Testis (tissue), 3 donors: ENCODE results near the gene SCN4A. TPM values are rescaled to one million over a fixed set of nuclear protein-coding genes. Genes with fewer than 3 reads are reported as not detected.

Source experiments
- DNase-seq: peaks from one replicate; pipeline ENCODE4 v3.0.0-alpha.2; 2019
- H3K27ac ChIP-seq, 2 donors: fragments of 200-600 bp; sonication (generic); one replicate each; pipeline ENCODE4 v1.5.1; 2019
- H3K27me3 ChIP-seq: fragments of 200-600 bp; sonication (generic); one replicate; pipeline ENCODE4 v1.5.1; 2019
- H3K36me3 ChIP-seq: fragments of 200-600 bp; sonication (generic); one replicate; pipeline ENCODE4 v1.5.1; 2017; ENCODE audit warnings: low read depth; ENCODE audit errors: missing control alignments
- H3K4me1 ChIP-seq: fragments of 200-600 bp; sonication (generic); one replicate; pipeline ENCODE4 v1.5.1; 2019
- H3K4me3 ChIP-seq, 2 donors: fragments of 200-600 bp; sonication (generic); one replicate each; pipeline ENCODE4 v1.5.1; 2017 to 2019
- H3K9me3 ChIP-seq: fragments of 200-600 bp; sonication (generic); one replicate; pipeline ENCODE4 v1.5.1; 2017
- CTCF ChIP-seq, 3 experiments: fragments of 450-650 bp in 2 of 3; fragments of 200-600 bp in 1 of 3; sonication (generic) in 1 of 3; IDR thresholded peaks; one replicate each; pipeline ENCODE4 v1.5.1; 2016 to 2019; ENCODE audit warnings: antibody characterized with exemption in 3 of 3, mild to moderate bottlenecking in 2 of 3, moderate library complexity in 1 of 3
- POLR2A ChIP-seq: fragments of 450-650 bp; IDR thresholded peaks from one replicate; pipeline ENCODE4 v1.6.1; 2017; ENCODE audit warnings: antibody characterized with exemption, mild to moderate bottlenecking, moderate library complexity
- WGBS, 2 donors: methylation state at CpG; one replicate each; pipeline ENCODE4 v1.1.5; 2018; 5-methylcytosine and 5-hydroxymethylcytosine counted together
- intact Hi-C: fragments of 100-400 bp; cut with DNase I; formaldehyde crosslinking; loops from one replicate; pipeline ENCODE4 v1.15.1; 2023; ENCODE audit warnings: low total_unique reads
- polyA plus RNA-seq: library from polyadenylated mRNA; stranded (reverse); fragments of 350-450 nt; fragmentation: Illumina TruSeq; extraction: RNeasy Lipid Tissue Mini Kit (QIAGEN cat#74804); gene quantifications from one replicate; pipeline ENCODE4 v1.2.3, GENCODE V29; 2014; ENCODE audit warnings: low read depth, low replicate concordance; ENCODE audit not compliant: insufficient read depth
- total RNA-seq, 2 donors: library from RNA; depleted of rRNA; stranded (reverse); fragments of >200 nt; gene quantifications; one replicate each; pipeline ENCODE4 v1.2.3, GENCODE V29; 2016

Gene SCN4A
- total and polyA plus RNA-seq, 3 donors from 2014 or later: 2.0 to 2.8 (median 2.3) TPM

- intact Hi-C loops: no loop called here
- Histone ChIP-seq H3K9me3 (no peaks in the 10 kb centered on the region), H3K36me3 (no peaks in the 10 kb centered on the region), H3K27me3 (no peaks in the 10 kb centered on the region), H3K4me1 (peaks cover 3% of the 10 kb centered on the region), H3K4me3 (no peak overlapping the region), H3K27ac (no peak overlapping the region)
- WGBS, 2 donors: 88 to 90% methylated on average over 3 to 4 of the region's 4 CpGs
- TF ChIP-seq POLR2A (no peak), CTCF (IDR thresholded peaks at IDR 0.05) (no peak)
- DNase-seq: no peak
Measured at GRCh38 chr17:63932721-63933120, 40.0 kb downstream of the SCN4A start.

GRCh38 chr17:63931981-63932561 is 40.6 kb downstream of the SCN4A start, which contains the start of gene CD79B:
Gene CD79B, minus strand, starts transcription at chr17:63932331. Its CDS starts 70 bp downstream, at chr17:63932261.
- no peak within 1 kb of the TSS for H3K4me3 ChIP-seq
- no peaks in the 10 kb centered on the region for H3K27me3 ChIP-seq
- intact Hi-C loops: no loop called here
- peaks cover 3% of the 10 kb centered on the region for H3K4me1 ChIP-seq
- DNase-seq: no peak
- 75 to 93% methylated on average over 16 to 19 of the region's 19 CpGs for WGBS, 2 donors
- H3K27ac ChIP-seq: no peak within 1 kb of the TSS
- H3K9me3 ChIP-seq: no peaks in the 10 kb centered on the region
- H3K36me3 ChIP-seq: no peaks in the 10 kb centered on the region
- no peak for TF ChIP-seq POLR2A
- no peak for TF ChIP-seq CTCF (IDR thresholded peaks at IDR 0.05)

GRCh38 chr17:63930951-63931575 is 41.7 kb downstream of the SCN4A start:
- no peak overlapping the region for H3K27ac ChIP-seq

GRCh38 chr17:63929860-63930766 is 42.6 kb downstream of the SCN4A start:
- DNase-seq: no peak
- no peaks in the 10 kb centered on the region for H3K27me3 ChIP-seq
- H3K4me3 ChIP-seq: no peak overlapping the region
- TF ChIP-seq POLR2A: no peak
- TF ChIP-seq CTCF (IDR thresholded peaks at IDR 0.05): no peak
- intact Hi-C loops: no loop called here
- no peaks in the 10 kb centered on the region for H3K9me3 ChIP-seq
- H3K4me1 ChIP-seq: peaks cover 3% of the 10 kb centered on the region
- H3K27ac ChIP-seq: no peak overlapping the region
- H3K36me3 ChIP-seq: no peaks in the 10 kb centered on the region
- 90 to 91% methylated on average over 18 to 23 of the region's 24 CpGs for WGBS, 2 donors

More at GRCh38 chr17:63930951-63931575, 41.7 kb downstream of the SCN4A start:
- no peaks in the 10 kb centered on the region for H3K9me3 ChIP-seq
- H3K4me1 ChIP-seq: peaks cover 3% of the 10 kb centered on the region
- peak; percentile 49 for DNase-seq
- intact Hi-C loops: no loop called here
- no peaks in the 10 kb centered on the region for H3K27me3 ChIP-seq
- no peak overlapping the region for H3K4me3 ChIP-seq
- TF ChIP-seq CTCF (IDR thresholded peaks at IDR 0.05) (no peak), POLR2A (no peak)
- H3K36me3 ChIP-seq: no peaks in the 10 kb centered on the region
- 66 to 67% methylated on average over 15 to 16 of the region's 16 CpGs for whole genome bisulfite sequencing, 2 donors
